Pancreas (tissue), 10 donors: ENCODE measurements around the gene GPR146. TPM values are rescaled to one million over a fixed set of nuclear protein-coding genes. Genes with fewer than 3 reads are reported as not detected.

Source experiments
- ATAC-seq, 4 donors: fragments of 200-7000 bp; cut with Tn5 transposase; one replicate each; pipeline versions ENCODE4 v1.8.0 to v1.9.1; 2020; ENCODE audit warnings: mild to moderate bottlenecking in 4 of 4, moderate library complexity in 4 of 4
- DNase-seq, 6 donors: peaks; one replicate each; pipeline ENCODE4 v3.0.0-alpha.2; 2020
- FAIRE-seq: peaks from 2 replicates; lab custom pipeline; 2012; peaks lifted over from hg19 to GRCh38; lab: Jason Lieb, UNC
- H3K27ac ChIP-seq, 4 donors: fragments of 200-600 bp; sonication (generic); 1 replicate in 3 of 4; 2 replicates in 1 of 4; pipeline versions ENCODE4 v1.5.0 to v1.8.0; 2020
- H3K27me3 ChIP-seq, 4 donors: fragments of 200-600 bp; one replicate each; pipeline ENCODE4 v1.8.0; 2021
- H3K36me3 ChIP-seq, 3 donors: fragments of 200-600 bp; sonication (generic) in 1 of 3; one replicate each; pipeline versions ENCODE4 v1.5.0 to v1.8.0; 2020 to 2021
- H3K4me1 ChIP-seq, 3 donors: fragments of 200-600 bp; one replicate each; pipeline ENCODE4 v1.8.0; 2021
- H3K4me3 ChIP-seq, 4 donors: fragments of 200-600 bp; sonication (generic) in 2 of 4; one replicate each; pipeline versions ENCODE4 v1.5.0 to v1.8.0; 2020 to 2021
- H3K9me3 ChIP-seq, 4 donors: fragments of 200-600 bp; one replicate each; pipeline ENCODE4 v1.8.0; 2021
- CTCF ChIP-seq, 4 donors: fragments of 200-600 bp; sonication (generic) in 3 of 4; IDR thresholded peaks; one replicate each; pipeline versions ENCODE4 v1.5.0 to v1.8.0; 2021; ENCODE audit warnings: antibody characterized with exemption in 4 of 4
- WGBS, 2 donors: extraction: QIAGEN DNeasy Blood & Tissue Kit; methylation state at CpG; one replicate each; pipeline ENCODE4 v1.1.7; 2013; 5-methylcytosine and 5-hydroxymethylcytosine counted together
- intact Hi-C, 3 donors: fragments of 100-400 bp; cut with DNase I; formaldehyde crosslinking; loops; one replicate each; pipeline versions ENCODE4 v1.11.1 to v1.14.2; 2022
- polyA plus RNA-seq, 2 donors: library from polyadenylated mRNA; stranded (reverse); fragments of 200-250 nt; gene quantifications; one replicate each; pipeline ENCODE4 v1.2.3, GENCODE V29; 2013
- total RNA-seq, 6 donors: library from RNA; stranded (reverse); fragmentation: NEBNext Ultra II Directional in 4 of 6; extraction: Animal tissue kit (Norgen Biotek cat#: 25700) in 4 of 6; gene quantifications; one replicate each; pipeline versions ENCODE4 v1.2.1 to v1.2.4, GENCODE V29; 2021 to 2023
- donor health status: healthy with polysubstance abuse.
- donor health status: DM: no; HTN: no; CAD: no; lungs with moderate emphysema.
- donor health status: DM: no; HTN: no; CAD: no.
- donor health status: control.
- donor health status: control.
- donor health status: Bipolar disorder and iron deficiency.
- donor health status: DM: yes; HTN: yes; CAD: no.
- donor health status: DM: no; HTN: no; CAD: no.
- donor health status: DM: no; HTN: no; CAD: no.
- donor health status: DM: yes; HTN: yes; CAD: no.

Gene GPR146
- total and polyA plus RNA-seq, 8 donors, result 3.4 to 6.5 (median 4.1) TPM

GRCh38 chr7:1057416-1058291, 13.3 kb downstream of the GPR146 start:
- no peak for TF ChIP-seq CTCF (IDR thresholded peaks at IDR 0.05)
- DNase-seq (peak in 2 of 6 donors; percentile 35 to 63), FAIRE-seq (no peak), ATAC-seq (no peak)
- 95 to 97% methylated on average over 62 of the region's 62 CpGs for WGBS, 2 donors
- Histone ChIP-seq H3K27ac (no peak overlapping the region), H3K27me3 (no peaks in the 10 kb centered on the region), H3K9me3 (no peaks in the 10 kb centered on the region), H3K36me3 (peaks cover 0 to 5% (median 0%) of the 10 kb centered on the region in 3 donors), H3K4me1 (peaks cover 0 to 9% (median 0%) of the 10 kb centered on the region in 3 donors), H3K4me3 (no peak overlapping the region)
- intact Hi-C loops, result loop anchor here in 1 of 3 donors (10.0 kb wide), 1 partner anchor 153 kb away; no protein-coding TSS in a partner anchor

- Histone ChIP-seq H3K4me1 (peaks cover 0 to 9% (median 0%) of the 10 kb centered on the region in 3 donors), H3K4me3 (no peak overlapping the region), H3K36me3 (peaks cover 0 to 5% (median 0%) of the 10 kb centered on the region in 3 donors), H3K9me3 (no peaks in the 10 kb centered on the region), H3K27me3 (no peaks in the 10 kb centered on the region), H3K27ac (no peak overlapping the region)
- no peak for ATAC-seq
- no peak for TF ChIP-seq CTCF (IDR thresholded peaks at IDR 0.05)
- 93 to 97% methylated on average over 13 of the region's 13 CpGs for WGBS, 2 donors
- intact Hi-C loops, result loop anchor here in 1 of 3 donors (10.0 kb wide), 1 partner anchor 154 kb away; no protein-coding TSS in a partner anchor
- DNase-seq, result peak in 2 of 6 donors; percentile 33 to 39
- no peak for FAIRE-seq
Observed at GRCh38 chr7:1058311-1058710, 14.0 kb downstream of the GPR146 start.

- Histone ChIP-seq H3K27me3 (no peaks in the 10 kb centered on the region), H3K4me3 (no peak overlapping the region), H3K4me1 (peaks cover 0 to 9% (median 0%) of the 10 kb centered on the region in 3 donors), H3K9me3 (no peaks in the 10 kb centered on the region), H3K27ac (no peak overlapping the region), H3K36me3 (peaks cover 0 to 5% (median 0%) of the 10 kb centered on the region in 3 donors)
- DNase-seq (peak in 2 of 6 donors; percentile 15 to 27), ATAC-seq (no peak), FAIRE-seq (no peak)
- TF ChIP-seq CTCF (IDR thresholded peaks at IDR 0.05), result no peak
- 88 to 90% methylated on average over 10 of the region's 10 CpGs for WGBS, 2 donors
- intact Hi-C loops, result loop anchor here in 1 of 3 donors (10.0 kb wide), 1 partner anchor 154 kb away; no protein-coding TSS in a partner anchor
Observed at GRCh38 chr7:1058821-1059199, 14.5 kb downstream of the GPR146 start.

- Histone ChIP-seq H3K27me3 (no peaks in the 10 kb centered on the region), H3K36me3 (peaks cover 0 to 5% (median 0%) of the 10 kb centered on the region in 3 donors), H3K27ac (no peak overlapping the region), H3K4me3 (peak overlapping the region in 1 of 4 donors; percentile 29), H3K9me3 (no peaks in the 10 kb centered on the region), H3K4me1 (peaks cover 0 to 9% (median 0%) of the 10 kb centered on the region in 3 donors)
- peak in 3 of 4 donors; percentile 57 to 83 (median 83) for ATAC-seq
- peak in 5 of 6 donors; percentile 61 to 76 (median 66) for DNase-seq
- intact Hi-C loops, result loop anchor here in 2 of 3 donors (5.0 to 10.0 kb wide), 3 partner anchors 62 to 155 kb away; no protein-coding TSS in a partner anchor
- FAIRE-seq, result no peak
- WGBS, 2 donors, result 36 to 52% methylated on average over 47 to 54 of the region's 55 CpGs
- TF ChIP-seq CTCF (IDR thresholded peaks at IDR 0.05), result no peak
Observed at GRCh38 chr7:1059200-1060091, 15.1 kb downstream of the GPR146 start.
